K562 (cell line): ENCODE results near the gene MYLIP. TPM values are rescaled to one million over a fixed set of nuclear protein-coding genes. Genes with fewer than 3 reads are reported as not detected.
A peak's percentile ranks its signal among the peaks of the same experiment; 100 is the strongest.

Source experiments
- ARID3A ChIP-seq: IDR thresholded peaks from 2 replicates; pipeline ENCODE4 v1.6.1; 2012; ENCODE audit warnings: low read depth, low read length, improper control_type of control experiment, borderline replicate concordance
- ILK ChIP-seq: fragments of 450-650 bp; IDR thresholded peaks from 2 replicates; pipeline ENCODE4 v1.6.1; 2016; ENCODE audit warnings: missing genetic modification characterization, low read depth, mild to moderate bottlenecking, missing compliant biosample characterization, moderate library complexity, borderline replicate concordance
- POLR2AphosphoS2 ChIP-seq: IDR thresholded peaks from 2 replicates; pipeline ENCODE4 v1.6.1; 2012; ENCODE audit warnings: low read length, improper control_type of control experiment
- RAD21 ChIP-seq, 2 experiments: fragments of 250-450 bp in 1 of 2; fragments of 450-650 bp in 1 of 2; sonication (Bioruptor Pico) in 1 of 2; formaldehyde crosslinking in 1 of 2; IDR thresholded peaks in 1 of 2; conservative IDR thresholded peaks in 1 of 2; 2 replicates each; pipeline versions ENCODE4 v1.4.0 to v1.8.0; 2020 to 2022; ENCODE audit warnings: mild to moderate bottlenecking in 2 of 2, moderate library complexity in 1 of 2
- SMC3 ChIP-seq: conservative IDR thresholded peaks from 2 replicates; pipeline ENCODE4 v1.6.1; 2011; ENCODE audit warnings: low read depth, low read length, improper control_type of control experiment; ENCODE audit not compliant: insufficient read depth
- TAF1 ChIP-seq: IDR thresholded peaks from 2 replicates; pipeline ENCODE4 v1.6.1; 2011; ENCODE audit warnings: mild to moderate bottlenecking, low read length, moderate library complexity; ENCODE audit not compliant: insufficient read depth, control insufficient read depth, severe bottlenecking; ENCODE audit errors: extremely low read depth
- ZNF184 ChIP-seq: sonication (generic); formaldehyde crosslinking; IDR thresholded peaks from 2 replicates; pipeline ENCODE4 v1.5.0; 2020; ENCODE audit warnings: missing genetic modification reagents
- ZNF76 ChIP-seq: fragments of 250-450 bp; sonication (Bioruptor Pico); IDR thresholded peaks from 2 replicates; pipeline ENCODE4 v1.4.0; 2020; ENCODE audit warnings: mild to moderate bottlenecking, moderate library complexity, borderline replicate concordance
- polyA plus RNA-seq, 8 experiments: library from polyadenylated mRNA; depleted of rRNA in 4 of 8; stranded (reverse) in 5 of 8; unstranded in 3 of 8; fragments of >200 nt; fragmentation: Nextera tagmentation in 2 of 8; fragmentation: Illumina TruSeq in 1 of 8; extraction: Ambion mirVana in 2 of 8; extraction: Trizol in 1 of 8; gene quantifications; 2 replicates each; pipeline versions ENCODE4 v1.2.1 to v1.2.3, GENCODE V29; 2011 to 2014; ENCODE audit warnings: inconsistent platforms in 1 of 8, missing spikeins in 1 of 8
- total RNA-seq, 7 experiments: library from RNA; depleted of rRNA in 6 of 7; stranded (reverse); fragments of >200 nt in 6 of 7; fragmentation: Illumina TruSeq in 2 of 7; extraction: Trizol in 2 of 7; gene quantifications; 2 replicates each; pipeline versions ENCODE4 v1.2.1 to v1.2.3, GENCODE V29; 2011 to 2021; ENCODE audit warnings: low replicate concordance in 1 of 7
- TF ChIP-seq, protein P1 (sequence below), 2 experiments: IDR thresholded peaks; 2 replicates each; pipeline ENCODE4 v1.6.1; 2012; ENCODE audit warnings: improper control_type of control experiment in 2 of 2, low read depth in 2 of 2, low read length in 2 of 2, borderline replicate concordance in 1 of 2
- TF ChIP-seq, protein P2 (sequence below): fragments of 450-650 bp; IDR thresholded peaks from 2 replicates; pipeline ENCODE4 v1.6.1; 2018; ENCODE audit warnings: mild to moderate bottlenecking, low read depth; ENCODE audit not compliant: partially characterized antibody

The MYLIP gene
- total and polyA plus RNA-seq, 9 of the 15 experiments (the other 6 are each of a cell fraction or from before 2014, with no cell fraction given): 10.8 to 43.5 (median 31.5) TPM

DNA sequence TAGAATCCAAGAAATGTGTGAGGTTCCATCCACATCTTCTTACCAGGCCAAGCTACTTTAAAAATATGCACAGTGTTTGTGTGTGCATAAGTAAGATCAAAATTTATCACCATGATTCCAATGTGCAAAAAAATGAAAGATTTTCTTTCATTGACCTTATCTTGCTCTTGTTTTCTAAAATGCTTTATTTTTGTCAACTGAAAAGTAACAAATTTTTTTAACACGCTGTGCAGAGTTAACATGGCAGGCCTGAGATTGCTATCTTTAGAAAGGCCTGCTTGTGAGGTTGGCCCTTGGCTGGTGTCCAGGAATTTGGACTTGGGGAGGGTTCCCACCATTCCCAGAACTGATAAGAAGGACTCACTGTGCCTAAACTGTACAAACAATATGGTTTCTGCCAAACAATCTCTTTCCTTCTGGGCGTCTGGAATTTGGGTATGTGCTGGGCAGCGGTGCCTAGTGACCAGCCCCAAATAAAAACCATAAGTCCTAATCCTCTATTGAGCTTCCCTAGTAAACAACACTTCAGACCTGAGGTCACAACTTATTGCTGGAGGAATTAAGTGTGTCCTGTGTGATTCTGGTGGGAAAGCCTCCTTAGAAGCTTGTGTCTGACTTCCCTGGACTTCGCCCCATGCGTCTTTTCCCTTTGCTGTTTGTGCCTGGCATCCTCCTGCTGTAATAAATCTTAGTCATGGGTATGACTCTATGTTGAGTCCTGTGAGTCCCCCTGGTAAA, 19.8 kb upstream of the MYLIP start (continued):
- TF ChIP-seq ZNF184 (CRISPR knock-in tag) (no peak), RAD21 (CRISPR knock-in tag; conservative IDR thresholded peaks at IDR 0.05 in 1 of 2, IDR thresholded peaks at IDR 0.05 in 1 of 2) (0 out of 4 replicates have a peak, but pooled peaks have one; percentile 18), ILK (tag) (no peak), ARID3A (no peak), SMC3 (no peak), TAF1 (no peak), POLR2AphosphoS2 (no peak), ZNF76 (CRISPR knock-in tag) (0 out of 2 replicates have a peak, but pooled peaks have one; percentile 17)
- TF ChIP-seq, protein P1, sequence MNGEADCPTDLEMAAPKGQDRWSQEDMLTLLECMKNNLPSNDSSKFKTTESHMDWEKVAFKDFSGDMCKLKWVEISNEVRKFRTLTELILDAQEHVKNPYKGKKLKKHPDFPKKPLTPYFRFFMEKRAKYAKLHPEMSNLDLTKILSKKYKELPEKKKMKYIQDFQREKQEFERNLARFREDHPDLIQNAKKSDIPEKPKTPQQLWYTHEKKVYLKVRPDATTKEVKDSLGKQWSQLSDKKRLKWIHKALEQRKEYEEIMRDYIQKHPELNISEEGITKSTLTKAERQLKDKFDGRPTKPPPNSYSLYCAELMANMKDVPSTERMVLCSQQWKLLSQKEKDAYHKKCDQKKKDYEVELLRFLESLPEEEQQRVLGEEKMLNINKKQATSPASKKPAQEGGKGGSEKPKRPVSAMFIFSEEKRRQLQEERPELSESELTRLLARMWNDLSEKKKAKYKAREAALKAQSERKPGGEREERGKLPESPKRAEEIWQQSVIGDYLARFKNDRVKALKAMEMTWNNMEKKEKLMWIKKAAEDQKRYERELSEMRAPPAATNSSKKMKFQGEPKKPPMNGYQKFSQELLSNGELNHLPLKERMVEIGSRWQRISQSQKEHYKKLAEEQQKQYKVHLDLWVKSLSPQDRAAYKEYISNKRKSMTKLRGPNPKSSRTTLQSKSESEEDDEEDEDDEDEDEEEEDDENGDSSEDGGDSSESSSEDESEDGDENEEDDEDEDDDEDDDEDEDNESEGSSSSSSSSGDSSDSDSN (IDR thresholded peaks at IDR 0.05; ENCODE audit: borderline replicate concordance in 1 of 2, low read depth in 2 of 2, low read length in 2 of 2): no peak
- TF ChIP-seq, protein P2, sequence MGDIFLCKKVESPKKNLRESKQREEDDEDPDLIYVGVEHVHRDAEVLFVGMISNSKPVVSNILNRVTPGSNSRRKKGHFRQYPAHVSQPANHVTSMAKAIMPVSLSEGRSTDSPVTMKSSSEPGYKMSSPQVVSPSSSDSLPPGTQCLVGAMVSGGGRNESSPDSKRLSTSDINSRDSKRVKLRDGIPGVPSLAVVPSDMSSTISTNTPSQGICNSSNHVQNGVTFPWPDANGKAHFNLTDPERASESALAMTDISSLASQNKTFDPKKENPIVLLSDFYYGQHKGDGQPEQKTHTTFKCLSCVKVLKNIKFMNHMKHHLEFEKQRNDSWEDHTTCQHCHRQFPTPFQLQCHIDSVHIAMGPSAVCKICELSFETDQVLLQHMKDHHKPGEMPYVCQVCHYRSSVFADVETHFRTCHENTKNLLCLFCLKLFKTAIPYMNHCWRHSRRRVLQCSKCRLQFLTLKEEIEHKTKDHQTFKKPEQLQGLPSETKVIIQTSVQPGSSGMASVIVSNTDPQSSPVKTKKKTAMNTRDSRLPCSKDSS: no peak
- TF ChIP-seq, all 486 proteins: peak for 131
